NB4 (cell line): ENCODE results near the gene CAMTA1.

Source experiments
- CTCF ChIP-seq: IDR thresholded peaks from one replicate; pipeline ENCODE4 v1.5.1; 2012; ENCODE audit warnings: low read depth, low read length
- MYC ChIP-seq: IDR thresholded peaks from 2 replicates; pipeline ENCODE4 v1.6.1; 2011; ENCODE audit warnings: low read depth, low read length
- POLR2A ChIP-seq: IDR thresholded peaks from 2 replicates; pipeline ENCODE4 v1.6.1; 2011; ENCODE audit warnings: mild to moderate bottlenecking; ENCODE audit not compliant: insufficient read length; ENCODE audit errors: extremely low read depth

DNA sequence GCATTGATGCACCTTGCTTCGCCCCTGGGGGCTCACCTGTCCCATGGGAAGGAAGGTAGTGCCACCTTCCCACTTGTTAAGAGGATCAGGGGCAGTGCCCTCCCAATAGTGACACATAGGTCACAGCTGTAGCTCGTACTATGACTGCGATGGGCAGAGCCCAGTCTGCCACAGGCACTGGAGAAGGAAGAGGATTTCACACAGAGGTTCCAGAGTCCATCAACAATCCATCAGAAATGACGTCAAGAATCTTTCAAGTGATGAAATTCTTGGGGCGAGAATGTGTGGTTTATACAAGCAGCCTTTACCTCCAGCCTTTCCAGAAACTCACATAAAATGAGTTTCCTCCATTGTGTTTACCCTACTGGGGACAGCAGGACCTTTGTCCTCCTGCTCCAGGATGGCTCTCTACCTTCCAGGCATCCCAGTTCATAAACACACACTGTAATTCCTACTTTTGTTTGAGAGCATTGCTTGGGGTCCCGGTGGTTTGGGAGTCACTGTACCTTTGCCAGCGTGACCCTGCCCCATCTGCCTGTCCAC, 725.2 kb downstream of the CAMTA1 start:
- TF ChIP-seq CTCF (no peak), MYC (no peak), POLR2A (no peak)
